Measurements from ENCODE around the gene APCDD1.
"Not testable (repeated sequence)": the region's sequence is repeated elsewhere in the genome, so short reads cannot be mapped to it uniquely, and the experiment has no call there.

Gene APCDD1

GRCh38 chr18:10460414-10461018 lies 6.1 kb downstream of the APCDD1 start:
- in situ Hi-C loops (cut with HindIII; ENCODE audit: low sequenced_read_pairs): no loop called here

GRCh38 chr18:10461989-10462388 lies 7.6 kb downstream of the APCDD1 start:
- in situ Hi-C loops (cut with HindIII; ENCODE audit: low sequenced_read_pairs): no loop called here

GRCh38 chr18:10462597-10462996 lies 8.2 kb downstream of the APCDD1 start:
- in situ Hi-C loops (cut with HindIII; ENCODE audit: low sequenced_read_pairs): no loop called here

- in situ Hi-C loops (cut with HindIII; ENCODE audit: low sequenced_read_pairs): no loop called here
Observed at GRCh38 chr18:10463096-10463495, 8.7 kb downstream of the APCDD1 start.

- in situ Hi-C loops (cut with HindIII; ENCODE audit: low sequenced_read_pairs): no loop called here
Observed at GRCh38 chr18:10463741-10464140, 9.3 kb downstream of the APCDD1 start.

GRCh38 chr18:10464161-10464648 lies 9.8 kb downstream of the APCDD1 start:
- in situ Hi-C loops (cut with HindIII; ENCODE audit: low sequenced_read_pairs): not testable (repeated sequence)

GRCh38 chr18:10465174-10465939 lies 10.9 kb downstream of the APCDD1 start:
- in situ Hi-C loops (cut with HindIII; ENCODE audit: low sequenced_read_pairs): no loop called here

GRCh38 chr18:10470429-10470828 lies 16.0 kb downstream of the APCDD1 start:
- in situ Hi-C loops (cut with HindIII; ENCODE audit: low sequenced_read_pairs): no loop called here

GRCh38 chr18:10471574-10471973 lies 17.1 kb downstream of the APCDD1 start:
- in situ Hi-C loops (cut with HindIII; ENCODE audit: low sequenced_read_pairs): no loop called here

GRCh38 chr18:10473132-10473531 lies 18.7 kb downstream of the APCDD1 start:
- in situ Hi-C loops (cut with HindIII; ENCODE audit: low sequenced_read_pairs): no loop called here

GRCh38 chr18:10474309-10474708 lies 19.9 kb downstream of the APCDD1 start:
- in situ Hi-C loops (cut with HindIII; ENCODE audit: low sequenced_read_pairs): no loop called here

GRCh38 chr18:10475276-10475653 lies 20.8 kb downstream of the APCDD1 start:
- in situ Hi-C loops (cut with HindIII; ENCODE audit: low sequenced_read_pairs): no loop called here

- in situ Hi-C loops (cut with HindIII; ENCODE audit: low sequenced_read_pairs): no loop called here
Observed at GRCh38 chr18:10475654-10476291, 21.3 kb downstream of the APCDD1 start.

- in situ Hi-C loops (cut with HindIII; ENCODE audit: low sequenced_read_pairs): no loop called here
Observed at GRCh38 chr18:10476338-10476791, 21.9 kb downstream of the APCDD1 start.

GRCh38 chr18:10477121-10477862 lies 22.9 kb downstream of the APCDD1 start:
- in situ Hi-C loops (cut with HindIII; ENCODE audit: low sequenced_read_pairs): no loop called here

GRCh38 chr18:10477863-10478260 lies 23.4 kb downstream of the APCDD1 start:
- in situ Hi-C loops (cut with HindIII; ENCODE audit: low sequenced_read_pairs): no loop called here

- in situ Hi-C loops (cut with HindIII; ENCODE audit: low sequenced_read_pairs): no loop called here
Observed at GRCh38 chr18:10481831-10482230, 27.4 kb downstream of the APCDD1 start.

- in situ Hi-C loops (cut with HindIII; ENCODE audit: low sequenced_read_pairs): no loop called here
Observed at GRCh38 chr18:10482363-10482984, 28.0 kb downstream of the APCDD1 start.

GRCh38 chr18:10482985-10483949 lies 28.8 kb downstream of the APCDD1 start:
- in situ Hi-C loops (cut with HindIII; ENCODE audit: low sequenced_read_pairs): no loop called here

- in situ Hi-C loops (cut with HindIII; ENCODE audit: low sequenced_read_pairs): no loop called here
Observed at GRCh38 chr18:10485475-10485874, 31.0 kb downstream of the APCDD1 start.
